Osteocyte (in vitro differentiated cells): ENCODE results near the gene HIPK2. TPM values are rescaled to one million over a fixed set of nuclear protein-coding genes. Genes with fewer than 3 reads are reported as not detected.
A peak's percentile ranks its signal among the peaks of the same experiment; 100 is the strongest.

Experiments used
- DNase-seq: peaks from one replicate; pipeline ENCODE4 v3.0.0; 2021; ENCODE audit warnings: mixed read lengths; ENCODE audit not compliant: unreplicated experiment; ENCODE audit errors: extremely low spot score
- H3K27ac Mint-ChIP-seq: one replicate; pipeline ENCODE4 v1.8.0; 2021; ENCODE audit warnings: mild to moderate bottlenecking, mixed read lengths; ENCODE audit not compliant: unreplicated experiment
- H3K27me3 Mint-ChIP-seq: one replicate; pipeline ENCODE4 v1.8.0; 2021; ENCODE audit warnings: mixed read lengths; ENCODE audit not compliant: unreplicated experiment
- H3K36me3 Mint-ChIP-seq: one replicate; pipeline ENCODE4 v1.8.0; 2021; ENCODE audit warnings: mixed read lengths; ENCODE audit not compliant: unreplicated experiment
- H3K4me1 Mint-ChIP-seq: one replicate; pipeline ENCODE4 v1.8.0; 2021; ENCODE audit warnings: mixed read lengths; ENCODE audit not compliant: unreplicated experiment
- H3K4me3 Mint-ChIP-seq: one replicate; pipeline ENCODE4 v1.8.0; 2021; ENCODE audit warnings: mild to moderate bottlenecking, moderate library complexity, mixed read lengths; ENCODE audit not compliant: unreplicated experiment
- H3K9me3 Mint-ChIP-seq: one replicate; pipeline ENCODE4 v1.8.0; 2021; ENCODE audit warnings: mixed read lengths; ENCODE audit not compliant: unreplicated experiment
- CTCF ChIP-seq: fragments of 200-600 bp; sonication (generic); IDR thresholded peaks from 2 replicates; pipeline ENCODE4 v1.5.0; 2021; ENCODE audit warnings: antibody characterized with exemption, mild to moderate bottlenecking, moderate library complexity
- total RNA-seq: library from RNA; stranded (reverse); gene quantifications from 2 replicates; pipeline ENCODE4 v1.2.1, GENCODE V29; 2021

The HIPK2 gene
- total RNA-seq, 1 donor from 2014 or later: 90.8 TPM

GRCh38 chr7:139651914-139652313 is 125.9 kb downstream of the HIPK2 start:
- no peaks in the 10 kb centered on the region for H3K27me3 Mint-ChIP-seq
- H3K36me3 Mint-ChIP-seq: peaks cover 8% of the 10 kb centered on the region
- no peaks in the 10 kb centered on the region for H3K9me3 Mint-ChIP-seq
- H3K4me1 Mint-ChIP-seq: peaks cover 62% of the 10 kb centered on the region
- no peak overlapping the region for H3K4me3 Mint-ChIP-seq
- no peak for DNase-seq
- peak overlapping the region; percentile 65 for H3K27ac Mint-ChIP-seq
- no peak for TF ChIP-seq CTCF

DNA sequence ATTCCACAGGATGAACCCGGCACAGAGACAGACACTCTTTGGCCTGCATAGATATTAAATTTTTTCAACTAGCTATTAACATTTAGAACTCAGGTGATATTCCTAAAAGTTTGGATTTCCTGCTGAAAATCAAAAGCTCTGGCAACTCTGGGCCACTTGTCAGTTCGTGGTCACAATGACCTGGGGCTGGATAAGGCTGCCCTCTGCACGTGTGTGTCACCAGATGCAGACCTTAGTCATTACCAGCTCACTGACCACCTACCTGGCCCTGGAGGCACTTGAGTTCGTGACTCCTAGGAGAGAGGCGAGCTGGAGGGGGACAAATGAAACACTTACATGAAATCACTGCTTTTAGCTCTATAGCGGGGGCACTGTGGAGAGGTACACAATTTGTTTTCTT is 126.5 kb downstream of the HIPK2 start:
- TF ChIP-seq CTCF: no peak
- DNase-seq: no peak
- no peaks in the 10 kb centered on the region for H3K27me3 Mint-ChIP-seq
- peaks cover 66% of the 10 kb centered on the region for H3K4me1 Mint-ChIP-seq
- peak overlapping the region; percentile 81 for H3K27ac Mint-ChIP-seq
- no peaks in the 10 kb centered on the region for H3K9me3 Mint-ChIP-seq
- H3K4me3 Mint-ChIP-seq: no peak overlapping the region
- H3K36me3 Mint-ChIP-seq: peaks cover 6% of the 10 kb centered on the region

DNA sequence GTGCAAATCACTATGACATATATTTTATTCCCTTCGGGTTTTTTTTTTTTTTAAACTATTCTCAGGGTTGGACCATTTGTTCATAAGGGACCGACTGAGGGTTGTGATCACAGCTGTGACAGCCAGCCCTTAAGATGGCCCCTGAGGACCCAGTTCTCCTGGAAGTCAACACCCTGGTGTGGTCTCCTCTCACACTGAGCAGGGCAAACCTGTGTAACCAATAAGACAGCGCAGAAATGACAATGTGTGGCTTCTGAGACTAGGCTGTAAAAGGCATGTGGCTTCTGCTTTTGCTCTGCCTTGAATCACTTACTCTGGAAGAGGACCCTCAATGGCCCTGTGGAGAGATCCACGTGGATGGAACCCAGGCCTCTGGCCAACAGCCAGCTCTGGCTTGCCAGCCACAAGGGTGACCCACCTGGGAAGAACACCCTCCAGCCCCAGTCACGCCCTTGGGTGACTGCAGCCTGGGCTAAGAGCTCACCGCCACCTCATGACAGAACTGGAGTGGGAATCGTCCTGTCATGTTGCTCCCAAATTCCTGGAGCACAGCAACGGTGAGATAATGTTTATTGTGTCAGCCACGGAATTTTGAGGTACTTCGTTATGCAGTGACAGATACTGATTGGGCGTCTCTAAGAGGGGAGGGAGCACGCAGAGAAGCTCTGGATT is 127.2 kb downstream of the HIPK2 start:
- Mint-ChIP-seq H3K4me1 (peaks cover 70% of the 10 kb centered on the region), H3K36me3 (peaks cover 2% of the 10 kb centered on the region), H3K4me3 (no peak overlapping the region), H3K9me3 (no peaks in the 10 kb centered on the region), H3K27me3 (no peaks in the 10 kb centered on the region), H3K27ac (peak overlapping the region; percentile 81)
- TF ChIP-seq CTCF: no peak
- no peak for DNase-seq

DNA sequence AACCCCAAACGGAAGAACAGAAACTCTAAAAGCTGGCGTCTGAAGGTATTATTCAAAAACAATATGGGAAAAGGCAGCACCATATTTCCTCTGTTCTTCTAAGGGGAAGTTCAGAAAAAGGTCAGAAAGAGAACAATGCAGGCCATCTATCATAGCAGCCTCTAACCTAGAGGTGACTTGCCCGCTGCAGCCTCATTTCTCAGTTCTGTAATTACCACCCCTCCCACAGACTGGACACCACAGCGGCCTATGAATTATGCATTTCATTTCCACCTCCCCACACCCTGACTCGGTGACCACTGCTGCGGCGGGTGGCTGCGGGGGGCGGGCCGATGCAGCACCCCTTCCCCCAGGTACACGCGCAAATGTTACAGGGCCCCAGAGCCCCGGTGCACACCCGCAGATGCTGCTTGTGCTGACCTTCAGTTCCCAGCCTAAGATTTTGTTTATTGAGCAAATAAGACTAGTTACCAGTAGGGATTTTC is 128.8 kb downstream of the HIPK2 start:
- Mint-ChIP-seq H3K27ac (peak overlapping the region; percentile 83), H3K4me3 (no peak overlapping the region), H3K27me3 (no peaks in the 10 kb centered on the region), H3K36me3 (peaks cover 2% of the 10 kb centered on the region), H3K4me1 (peaks cover 68% of the 10 kb centered on the region), H3K9me3 (no peaks in the 10 kb centered on the region)
- no peak for TF ChIP-seq CTCF
- no peak for DNase-seq

- Mint-ChIP-seq H3K4me3 (no peak overlapping the region), H3K36me3 (peaks cover 2% of the 10 kb centered on the region), H3K4me1 (peaks cover 68% of the 10 kb centered on the region), H3K9me3 (no peaks in the 10 kb centered on the region), H3K27me3 (no peaks in the 10 kb centered on the region), H3K27ac (peak overlapping the region; percentile 83)
- DNase-seq: no peak
- no peak for TF ChIP-seq CTCF
These were observed 129.4 kb downstream of the HIPK2 start for GRCh38 chr7:139648391-139648861.
